ENCODE measurements around the gene INPP4B. TPM values are rescaled to one million over a fixed set of nuclear protein-coding genes. Genes with fewer than 3 reads are reported as not detected.

Gene INPP4B
- total and polyA plus RNA-seq, 9 donors, result 1.7 to 14.7 (median 10.7) TPM

DNA sequence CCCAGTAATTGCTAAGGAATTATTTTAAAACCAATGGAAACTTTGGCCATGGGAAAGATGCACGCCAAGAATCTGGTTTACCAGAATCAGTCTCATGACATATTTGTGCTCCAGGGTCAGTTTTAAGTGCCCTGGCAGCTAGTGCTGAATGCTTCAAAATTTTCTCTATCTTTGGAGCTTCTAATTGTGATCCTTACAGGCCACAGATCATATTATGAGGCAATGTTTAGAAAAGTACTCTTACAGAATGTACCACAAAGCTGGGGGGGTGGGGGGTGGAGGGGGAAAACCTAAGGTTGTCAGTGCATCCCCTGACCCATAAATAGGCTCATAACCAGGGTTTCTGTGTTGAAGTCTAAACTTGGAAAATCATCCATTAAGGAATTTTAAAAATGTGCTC is 514.5 kb downstream of the INPP4B start:
- Histone ChIP-seq H3K36me3 (no peaks in the 10 kb centered on the region), H3K4me3 (no peak overlapping the region), H3K9me3 (no peaks in the 10 kb centered on the region), H3K27ac (no peak overlapping the region), H3K4me1 (ENCODE audit: insufficient read depth) (peaks cover 5% of the 10 kb centered on the region), H3K27me3 (no peaks in the 10 kb centered on the region)
- WGBS, 3 donors, result 20 to 28% (median 26%) methylated on average over 1 of the region's 1 CpG
- peak in 1 of 5 donors; percentile 23 for DNase-seq
- intact Hi-C loops (cut with DNase I), result no loop called here
- no peak for TF ChIP-seq POLR2A (IDR thresholded peaks at IDR 0.05)
- TF ChIP-seq EP300 (IDR thresholded peaks at IDR 0.05), result no peak
- TF ChIP-seq CTCF (IDR thresholded peaks at IDR 0.05), result no peak

GRCh38 chr4:142331132-142331531 is 515.0 kb downstream of the INPP4B start:
- Histone ChIP-seq H3K27me3 (no peaks in the 10 kb centered on the region), H3K9me3 (no peaks in the 10 kb centered on the region), H3K4me3 (no peak overlapping the region), H3K27ac (no peak overlapping the region), H3K36me3 (no peaks in the 10 kb centered on the region), H3K4me1 (ENCODE audit: insufficient read depth) (peaks cover 5% of the 10 kb centered on the region)
- DNase-seq, result peak in 2 of 5 donors; percentile 31 to 33
- no peak for TF ChIP-seq POLR2A (IDR thresholded peaks at IDR 0.05)
- intact Hi-C loops (cut with DNase I), result no loop called here
- WGBS, 3 donors, result 29 to 44% (median 40%) methylated on average over 4 of the region's 4 CpGs

- H3K27ac ChIP-seq, result no peak overlapping the region
Measured at GRCh38 chr4:142330311-142330710, 515.8 kb downstream of the INPP4B start.

DNA sequence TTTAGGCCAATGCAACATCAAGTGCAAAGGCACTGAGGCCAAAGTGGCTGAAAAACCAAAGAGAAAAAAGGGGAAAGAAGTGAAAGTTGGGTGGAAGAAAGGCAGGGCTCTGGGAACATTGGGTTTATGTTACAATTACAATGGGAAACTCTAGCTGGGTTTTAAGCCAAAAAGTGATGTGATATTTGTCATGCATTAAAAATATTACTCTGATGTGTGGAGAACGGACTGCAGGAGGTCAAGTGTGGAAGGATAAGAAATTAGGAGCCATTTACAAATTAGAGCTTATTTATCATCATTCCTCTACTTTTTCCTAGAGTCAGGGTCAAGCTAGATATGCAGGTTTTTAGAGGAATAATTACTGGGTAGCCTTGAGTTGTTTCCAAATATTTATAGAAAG is 516.8 kb downstream of the INPP4B start:
- TF ChIP-seq CTCF (IDR thresholded peaks at IDR 0.05), result no peak
- no peak for TF ChIP-seq EP300 (IDR thresholded peaks at IDR 0.05)
- TF ChIP-seq POLR2A (IDR thresholded peaks at IDR 0.05), result no peak
- intact Hi-C loops (cut with DNase I), result no loop called here
- DNase-seq, result no peak
- Histone ChIP-seq H3K27me3 (no peaks in the 10 kb centered on the region), H3K36me3 (no peaks in the 10 kb centered on the region), H3K9me3 (no peaks in the 10 kb centered on the region), H3K4me3 (no peak overlapping the region), H3K27ac (no peak overlapping the region), H3K4me1 (ENCODE audit: insufficient read depth) (peaks cover 5% of the 10 kb centered on the region)
- WGBS, 3 donors, result 12 to 35% (median 17%) methylated on average over 1 of the region's 1 CpG

More at GRCh38 chr4:142330311-142330710, 515.8 kb downstream of the INPP4B start:
- DNase-seq, result no peak
- Histone ChIP-seq H3K4me3 (no peak overlapping the region), H3K27me3 (no peaks in the 10 kb centered on the region), H3K4me1 (ENCODE audit: insufficient read depth) (peaks cover 5% of the 10 kb centered on the region), H3K9me3 (no peaks in the 10 kb centered on the region), H3K36me3 (no peaks in the 10 kb centered on the region)
- 91 to 96% (median 93%) methylated on average over 5 of the region's 5 CpGs for WGBS, 3 donors
- TF ChIP-seq POLR2A (IDR thresholded peaks at IDR 0.05) (no peak), EP300 (IDR thresholded peaks at IDR 0.05) (no peak), CTCF (IDR thresholded peaks at IDR 0.05) (no peak)
- intact Hi-C loops (cut with DNase I), result no loop called here

DNA sequence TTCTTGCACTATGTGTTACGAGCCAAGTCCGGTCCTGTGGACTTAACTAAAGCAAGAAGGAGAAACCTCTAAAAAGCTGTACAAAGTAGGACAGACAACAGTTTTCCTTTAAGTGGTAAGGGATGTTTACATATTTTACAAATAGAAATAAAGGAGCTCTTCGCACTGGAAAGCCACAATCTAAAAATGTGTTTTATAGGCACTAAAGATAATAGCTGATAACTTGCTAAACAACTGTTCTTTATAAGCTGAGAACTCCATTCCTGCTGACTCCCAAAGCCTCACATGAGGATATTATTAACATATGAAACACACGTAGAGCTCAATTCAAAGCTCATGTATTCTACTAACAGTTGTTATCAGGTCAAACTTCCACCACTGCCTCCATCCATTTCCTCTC is 519.9 kb downstream of the INPP4B start:
- Histone ChIP-seq H3K4me1 (ENCODE audit: insufficient read depth) (peaks cover 4% of the 10 kb centered on the region), H3K9me3 (no peaks in the 10 kb centered on the region), H3K36me3 (no peaks in the 10 kb centered on the region), H3K4me3 (no peak overlapping the region), H3K27me3 (no peaks in the 10 kb centered on the region), H3K27ac (no peak overlapping the region)
- 25 to 54% (median 35%) methylated on average over 4 of the region's 4 CpGs for WGBS, 3 donors
- intact Hi-C loops (cut with DNase I), result no loop called here
- TF ChIP-seq EP300 (IDR thresholded peaks at IDR 0.05) (no peak), CTCF (IDR thresholded peaks at IDR 0.05) (no peak), POLR2A (IDR thresholded peaks at IDR 0.05) (no peak)
- DNase-seq, result no peak

Measured in ovary (tissue), 9 donors.